Osteoblast (primary cell): ENCODE data around the gene CHN2. TPM values are rescaled to one million over a fixed set of nuclear protein-coding genes. Genes with fewer than 3 reads are reported as not detected.

Source experiments
- DNase-seq: peaks from one replicate; pipeline ENCODE4 v3.0.0; 2011; ENCODE audit warnings: low spot score, mixed read lengths; ENCODE audit not compliant: insufficient read length; ENCODE audit errors: missing footprints
- H2AFZ ChIP-seq: 2 replicates; pipeline ENCODE4 v1.6.0; 2011; ENCODE audit warnings: mild to moderate bottlenecking, low read length
- H3K27ac ChIP-seq: 2 replicates; pipeline ENCODE4 v1.5.1; 2011; ENCODE audit warnings: mild to moderate bottlenecking, low read depth, low read length, moderate library complexity
- H3K27me3 ChIP-seq: 2 replicates; pipeline ENCODE4 v1.6.0; 2012; ENCODE audit warnings: mild to moderate bottlenecking, control low read depth, inconsistent platforms, low read length, moderate library complexity; ENCODE audit not compliant: insufficient read depth
- H3K36me3 ChIP-seq: 2 replicates; pipeline ENCODE4 v1.5.1; 2011; ENCODE audit warnings: mild to moderate bottlenecking, low read length, control low read depth, moderate library complexity; ENCODE audit not compliant: insufficient read depth
- H3K4me1 ChIP-seq: 2 replicates; pipeline ENCODE4 v1.5.1; 2011; ENCODE audit warnings: mild to moderate bottlenecking, low read length, control low read depth, moderate library complexity; ENCODE audit not compliant: insufficient read depth
- H3K4me2 ChIP-seq: 2 replicates; pipeline ENCODE4 v1.6.0; 2011; ENCODE audit warnings: mild to moderate bottlenecking, low read length; ENCODE audit not compliant: insufficient read depth
- H3K4me3 ChIP-seq: fragments of 200-600 bp; sonication (generic); 3 replicates; pipeline ENCODE4 v1.5.1; 2012; ENCODE audit warnings: mild to moderate bottlenecking, low read length, inconsistent platforms; ENCODE audit not compliant: insufficient read depth
- H3K79me2 ChIP-seq: 2 replicates; pipeline ENCODE4 v1.6.0; 2012; ENCODE audit warnings: mild to moderate bottlenecking, low read length, control low read depth, inconsistent platforms; ENCODE audit not compliant: insufficient read depth
- H3K9me3 ChIP-seq: 2 replicates; pipeline ENCODE4 v1.5.1; 2011; ENCODE audit warnings: low read depth, low read length, control low read depth
- H4K20me1 ChIP-seq: 2 replicates; pipeline ENCODE4 v1.6.0; 2012; ENCODE audit warnings: mild to moderate bottlenecking, low read length, control low read depth; ENCODE audit not compliant: insufficient read depth
- total RNA-seq: library from RNA; depleted of rRNA; stranded (reverse); fragments of >200 nt; gene quantifications from 2 replicates; pipeline ENCODE4 v1.2.3, GENCODE V29; 2012
- TF ChIP-seq, protein P1 (sequence below): IDR thresholded peaks from 2 replicates; pipeline ENCODE4 v1.5.1; 2011; ENCODE audit warnings: mild to moderate bottlenecking, low read depth, low read length, moderate library complexity; ENCODE audit errors: extremely low read depth

CHN2 gene
- total RNA-seq, 1 donor: under 0.01 TPM

DNA sequence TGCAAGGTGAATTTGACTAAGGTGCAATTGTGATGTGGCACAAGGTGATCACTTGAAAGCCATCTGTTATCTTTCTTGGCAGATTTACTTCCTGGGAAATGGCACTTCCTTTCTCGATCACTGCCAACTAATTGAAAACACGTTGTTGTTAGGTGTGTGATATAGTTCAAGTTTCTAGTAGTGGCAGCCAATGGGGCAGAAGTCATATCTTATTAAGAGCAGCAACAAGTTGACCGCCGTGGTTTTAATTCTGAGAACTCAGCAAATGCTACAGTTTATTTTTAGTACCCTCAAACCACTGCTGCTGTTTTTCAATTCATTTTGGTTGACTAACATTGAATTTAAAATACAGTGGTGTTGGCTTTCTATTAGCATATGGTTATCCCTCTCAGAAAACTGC lies 1.6 kb downstream of the CHN2 start:
- no peak for DNase-seq
- TF ChIP-seq, protein P1, sequence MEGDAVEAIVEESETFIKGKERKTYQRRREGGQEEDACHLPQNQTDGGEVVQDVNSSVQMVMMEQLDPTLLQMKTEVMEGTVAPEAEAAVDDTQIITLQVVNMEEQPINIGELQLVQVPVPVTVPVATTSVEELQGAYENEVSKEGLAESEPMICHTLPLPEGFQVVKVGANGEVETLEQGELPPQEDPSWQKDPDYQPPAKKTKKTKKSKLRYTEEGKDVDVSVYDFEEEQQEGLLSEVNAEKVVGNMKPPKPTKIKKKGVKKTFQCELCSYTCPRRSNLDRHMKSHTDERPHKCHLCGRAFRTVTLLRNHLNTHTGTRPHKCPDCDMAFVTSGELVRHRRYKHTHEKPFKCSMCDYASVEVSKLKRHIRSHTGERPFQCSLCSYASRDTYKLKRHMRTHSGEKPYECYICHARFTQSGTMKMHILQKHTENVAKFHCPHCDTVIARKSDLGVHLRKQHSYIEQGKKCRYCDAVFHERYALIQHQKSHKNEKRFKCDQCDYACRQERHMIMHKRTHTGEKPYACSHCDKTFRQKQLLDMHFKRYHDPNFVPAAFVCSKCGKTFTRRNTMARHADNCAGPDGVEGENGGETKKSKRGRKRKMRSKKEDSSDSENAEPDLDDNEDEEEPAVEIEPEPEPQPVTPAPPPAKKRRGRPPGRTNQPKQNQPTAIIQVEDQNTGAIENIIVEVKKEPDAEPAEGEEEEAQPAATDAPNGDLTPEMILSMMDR: no peak
- H3K4me1 ChIP-seq: no peaks in the 10 kb centered on the region
- H3K27ac ChIP-seq: no peak overlapping the region
- H3K36me3 ChIP-seq: no peaks in the 10 kb centered on the region
- no peak overlapping the region for H2AFZ ChIP-seq
- no peaks in the 10 kb centered on the region for H4K20me1 ChIP-seq
- H3K79me2 ChIP-seq: no peaks in the 10 kb centered on the region
- peaks cover 62% of the 10 kb centered on the region for H3K27me3 ChIP-seq
- no peak overlapping the region for H3K4me2 ChIP-seq
- H3K4me3 ChIP-seq: no peak overlapping the region
- H3K9me3 ChIP-seq: no peaks in the 10 kb centered on the region

DNA sequence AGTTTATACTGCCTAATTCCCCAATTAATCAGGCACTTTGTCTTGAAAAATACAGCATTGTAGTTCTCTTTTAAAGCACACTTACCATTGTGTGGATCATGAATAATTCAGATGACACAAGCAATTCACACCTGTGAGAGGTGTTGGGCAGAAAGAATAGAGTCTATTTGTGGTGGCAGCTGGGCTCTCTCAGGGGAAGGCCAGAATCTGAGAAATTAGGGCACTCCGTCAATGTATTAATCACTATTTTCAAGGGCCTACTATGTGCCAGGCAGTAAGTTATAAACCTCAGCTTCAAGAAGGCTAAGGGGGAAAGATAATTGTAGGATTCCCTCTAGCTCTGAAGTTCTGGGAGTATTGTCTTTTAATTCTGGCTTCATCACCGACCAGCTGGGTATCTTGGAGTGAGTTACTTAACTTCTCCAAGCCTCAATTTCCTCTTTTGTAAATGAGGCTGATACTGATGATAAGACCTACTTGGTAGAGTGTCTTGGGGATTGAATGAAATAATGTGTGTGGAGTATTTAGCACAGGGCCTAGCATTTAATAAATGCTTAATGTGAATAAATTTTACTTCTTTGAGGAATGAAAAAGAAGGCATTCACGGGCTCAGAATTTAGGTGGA lies 2.5 kb downstream of the CHN2 start:
- Histone ChIP-seq H3K4me2 (no peak overlapping the region), H4K20me1 (no peaks in the 10 kb centered on the region), H3K27ac (no peak overlapping the region), H3K9me3 (no peaks in the 10 kb centered on the region), H3K79me2 (no peaks in the 10 kb centered on the region), H3K36me3 (no peaks in the 10 kb centered on the region), H2AFZ (no peak overlapping the region), H3K4me3 (no peak overlapping the region), H3K4me1 (no peaks in the 10 kb centered on the region), H3K27me3 (peaks cover 53% of the 10 kb centered on the region)
- DNase-seq: no peak
- TF ChIP-seq, protein P1: no peak

DNA sequence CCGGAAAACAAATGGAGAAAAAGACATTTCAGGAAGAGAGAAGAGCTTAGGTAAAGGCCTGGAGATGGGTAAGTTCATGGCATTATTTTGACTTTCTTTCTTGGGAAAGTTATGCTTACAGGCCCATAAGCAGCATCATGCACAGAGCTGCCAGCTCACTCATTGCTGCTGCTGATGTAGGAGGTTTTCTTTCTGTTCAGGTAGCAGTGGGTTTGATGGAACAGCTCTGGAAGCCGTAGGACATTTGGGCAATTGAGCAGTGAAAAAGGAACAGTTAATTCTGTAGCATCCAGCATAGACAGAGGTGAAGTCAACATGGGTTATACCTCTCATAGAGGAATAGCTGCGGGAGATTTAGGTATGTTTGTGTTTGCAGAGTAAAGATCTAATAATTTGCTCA lies 3.3 kb downstream of the CHN2 start:
- no peaks in the 10 kb centered on the region for H3K9me3 ChIP-seq
- TF ChIP-seq, protein P1: no peak
- H3K36me3 ChIP-seq: no peaks in the 10 kb centered on the region
- no peak for DNase-seq
- no peak overlapping the region for H3K4me3 ChIP-seq
- H3K79me2 ChIP-seq: no peaks in the 10 kb centered on the region
- H2AFZ ChIP-seq: no peak overlapping the region
- no peak overlapping the region for H3K4me2 ChIP-seq
- peaks cover 45% of the 10 kb centered on the region for H3K27me3 ChIP-seq
- no peak overlapping the region for H3K27ac ChIP-seq
- no peaks in the 10 kb centered on the region for H3K4me1 ChIP-seq
- H4K20me1 ChIP-seq: no peaks in the 10 kb centered on the region

DNA sequence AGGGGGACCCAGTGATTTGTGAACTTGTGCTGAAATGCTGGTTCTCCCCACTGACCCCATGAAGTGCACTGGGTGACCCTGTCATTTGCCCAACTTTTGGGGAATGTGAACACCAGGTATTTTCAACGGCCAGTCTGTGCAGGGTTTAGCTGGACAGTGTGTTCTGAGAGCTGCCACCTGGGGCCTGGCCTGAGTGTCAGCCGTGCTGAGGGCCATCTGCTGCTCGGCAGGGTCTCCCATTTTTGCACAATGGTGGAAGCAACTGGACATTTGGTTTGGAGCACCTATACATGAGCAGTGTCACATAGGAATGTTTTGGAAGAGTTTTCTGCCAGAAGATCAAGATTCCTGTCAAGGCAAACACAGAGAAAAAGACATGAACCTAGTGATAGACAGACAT lies 5.2 kb downstream of the CHN2 start:
- no peaks in the 10 kb centered on the region for H3K4me1 ChIP-seq
- DNase-seq: no peak
- no peak overlapping the region for H2AFZ ChIP-seq
- peaks cover 31% of the 10 kb centered on the region for H3K27me3 ChIP-seq
- no peak overlapping the region for H3K4me2 ChIP-seq
- no peak overlapping the region for H3K4me3 ChIP-seq
- no peak overlapping the region for H3K27ac ChIP-seq
- no peaks in the 10 kb centered on the region for H3K79me2 ChIP-seq
- H3K36me3 ChIP-seq: no peaks in the 10 kb centered on the region
- H4K20me1 ChIP-seq: no peaks in the 10 kb centered on the region
- TF ChIP-seq, protein P1: no peak
- no peaks in the 10 kb centered on the region for H3K9me3 ChIP-seq
